Lower lobe of right lung (tissue), 2 donors: ENCODE measurements around the gene NLGN3. TPM values are rescaled to one million over a fixed set of nuclear protein-coding genes. Genes with fewer than 3 reads are reported as not detected.
A peak's percentile ranks its signal among the peaks of the same experiment; 100 is the strongest.

ENCODE experiments used
- ATAC-seq, 2 donors: fragments of 200-7000 bp; cut with Tn5 transposase; one replicate each; pipeline ENCODE4 v1.9.1; 2020 to 2022; ENCODE audit warnings: mild to moderate bottlenecking in 2 of 2, moderate library complexity in 2 of 2
- DNase-seq: peaks from one replicate; pipeline ENCODE4 v3.0.0-alpha.2; 2020
- H3K27ac ChIP-seq: fragments of 200-600 bp; one replicate; pipeline ENCODE4 v1.8.0; 2022
- H3K27me3 ChIP-seq: fragments of 200-600 bp; one replicate; pipeline ENCODE4 v1.8.0; 2022; ENCODE audit warnings: low read depth
- H3K36me3 ChIP-seq: fragments of 200-600 bp; one replicate; pipeline ENCODE4 v1.8.0; 2022; ENCODE audit warnings: mild to moderate bottlenecking
- H3K4me1 ChIP-seq: fragments of 200-600 bp; one replicate; pipeline ENCODE4 v1.8.0; 2022
- H3K4me3 ChIP-seq: fragments of 200-600 bp; one replicate; pipeline ENCODE4 v1.8.0; 2022; ENCODE audit warnings: mild to moderate bottlenecking
- H3K9me3 ChIP-seq: fragments of 200-600 bp; one replicate; pipeline ENCODE4 v1.8.0; 2022
- intact Hi-C: fragments of 100-400 bp; cut with DNase I; formaldehyde crosslinking; loops from one replicate; pipeline ENCODE4 v1.11.0; 2022
- total RNA-seq: library from RNA; stranded (reverse); fragmentation: NEBNext Ultra II Directional; extraction: Animal tissue kit (Norgen Biotek cat#: 25700); gene quantifications from one replicate; pipeline ENCODE4 v1.2.1, GENCODE V29; 2021
- TF ChIP-seq, protein P1 (sequence below): fragments of 200-600 bp; IDR thresholded peaks from one replicate; pipeline ENCODE4 v1.8.0; 2022; ENCODE audit warnings: antibody characterized with exemption, mild to moderate bottlenecking
- donor health status: DM: no; HTN: yes; CAD: no; lungs with severe emphysema.

The NLGN3 gene
- total RNA-seq, 1 donor from 2014 or later = 1.3 TPM

GRCh38 chrX:71098302-71098701 is 46.3 kb upstream of the NLGN3 start:
- H3K36me3 ChIP-seq = no peaks in the 10 kb centered on the region
- ATAC-seq (peak in 1 of 2 donors; percentile 60), DNase-seq (peak; percentile 67)
- no peak overlapping the region for H3K4me3 ChIP-seq
- H3K9me3 ChIP-seq = no peaks in the 10 kb centered on the region
- H3K4me1 ChIP-seq = peaks cover 10% of the 10 kb centered on the region
- no peak overlapping the region for H3K27ac ChIP-seq
- intact Hi-C loops = no loop called here
- no peaks in the 10 kb centered on the region for H3K27me3 ChIP-seq
- TF ChIP-seq, protein P1, sequence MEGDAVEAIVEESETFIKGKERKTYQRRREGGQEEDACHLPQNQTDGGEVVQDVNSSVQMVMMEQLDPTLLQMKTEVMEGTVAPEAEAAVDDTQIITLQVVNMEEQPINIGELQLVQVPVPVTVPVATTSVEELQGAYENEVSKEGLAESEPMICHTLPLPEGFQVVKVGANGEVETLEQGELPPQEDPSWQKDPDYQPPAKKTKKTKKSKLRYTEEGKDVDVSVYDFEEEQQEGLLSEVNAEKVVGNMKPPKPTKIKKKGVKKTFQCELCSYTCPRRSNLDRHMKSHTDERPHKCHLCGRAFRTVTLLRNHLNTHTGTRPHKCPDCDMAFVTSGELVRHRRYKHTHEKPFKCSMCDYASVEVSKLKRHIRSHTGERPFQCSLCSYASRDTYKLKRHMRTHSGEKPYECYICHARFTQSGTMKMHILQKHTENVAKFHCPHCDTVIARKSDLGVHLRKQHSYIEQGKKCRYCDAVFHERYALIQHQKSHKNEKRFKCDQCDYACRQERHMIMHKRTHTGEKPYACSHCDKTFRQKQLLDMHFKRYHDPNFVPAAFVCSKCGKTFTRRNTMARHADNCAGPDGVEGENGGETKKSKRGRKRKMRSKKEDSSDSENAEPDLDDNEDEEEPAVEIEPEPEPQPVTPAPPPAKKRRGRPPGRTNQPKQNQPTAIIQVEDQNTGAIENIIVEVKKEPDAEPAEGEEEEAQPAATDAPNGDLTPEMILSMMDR = peak; percentile 55

GRCh38 chrX:71098951-71099506 is 45.6 kb upstream of the NLGN3 start:
- H3K27ac ChIP-seq = no peak overlapping the region
- H3K27me3 ChIP-seq = no peaks in the 10 kb centered on the region
- intact Hi-C loops = no loop called here
- no peak for DNase-seq
- peaks cover 10% of the 10 kb centered on the region for H3K4me1 ChIP-seq
- H3K4me3 ChIP-seq = no peak overlapping the region
- TF ChIP-seq, protein P1 = no peak
- no peaks in the 10 kb centered on the region for H3K9me3 ChIP-seq
- no peaks in the 10 kb centered on the region for H3K36me3 ChIP-seq
- ATAC-seq = no peak

DNA sequence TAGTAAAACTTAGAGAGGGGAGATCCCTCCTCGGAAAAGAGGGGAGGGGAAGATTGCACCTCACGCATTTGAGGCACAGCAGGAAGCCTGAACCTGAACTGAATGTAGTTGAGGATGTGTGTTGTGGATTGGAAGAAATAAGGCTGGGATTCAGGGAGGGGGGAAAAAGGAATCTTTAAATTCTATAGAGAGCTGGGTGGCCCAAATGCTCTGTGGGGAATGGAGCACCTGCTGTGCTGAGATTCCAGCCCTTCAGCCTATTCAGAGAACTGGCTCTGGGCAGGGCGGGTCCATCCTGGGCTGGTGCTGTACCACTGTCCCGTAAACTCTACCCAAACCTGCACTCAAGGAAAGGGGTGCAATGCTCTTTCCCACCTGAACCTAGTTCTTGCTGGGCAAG is 44.9 kb upstream of the NLGN3 start:
- intact Hi-C loops = no loop called here
- Histone ChIP-seq H3K9me3 (no peaks in the 10 kb centered on the region), H3K27me3 (no peaks in the 10 kb centered on the region), H3K4me3 (no peak overlapping the region), H3K27ac (no peak overlapping the region), H3K36me3 (no peaks in the 10 kb centered on the region), H3K4me1 (peaks cover 10% of the 10 kb centered on the region)
- TF ChIP-seq, protein P1 = no peak
- no peak for ATAC-seq
- DNase-seq = no peak

GRCh38 chrX:71100581-71101505 is 43.8 kb upstream of the NLGN3 start:
- Histone ChIP-seq H3K36me3 (no peaks in the 10 kb centered on the region), H3K27me3 (no peaks in the 10 kb centered on the region), H3K9me3 (no peaks in the 10 kb centered on the region), H3K27ac (no peak overlapping the region), H3K4me3 (no peak overlapping the region), H3K4me1 (peaks cover 10% of the 10 kb centered on the region)
- no peak for DNase-seq
- TF ChIP-seq, protein P1 = no peak
- intact Hi-C loops = no loop called here
- ATAC-seq = no peak

DNA sequence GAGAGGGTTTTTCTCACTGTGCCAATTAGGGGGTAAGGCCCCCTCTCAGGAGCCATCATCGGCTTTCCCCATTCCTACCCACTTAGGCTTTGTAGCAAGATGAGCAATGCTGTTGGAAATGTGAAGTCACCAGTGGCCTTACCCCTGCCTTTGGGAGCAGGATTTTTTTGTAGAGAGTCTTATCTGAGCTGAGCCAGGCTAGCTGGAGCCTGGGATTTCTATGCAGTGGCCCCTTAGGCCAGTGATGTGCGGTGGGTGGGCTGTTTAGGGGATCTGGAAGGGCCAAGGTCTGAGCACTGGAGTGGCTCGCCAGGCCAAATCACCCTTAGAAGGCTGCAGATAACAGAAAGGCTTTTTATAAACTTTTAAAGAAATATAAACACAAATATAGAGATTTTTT is 42.3 kb upstream of the NLGN3 start:
- Histone ChIP-seq H3K36me3 (no peaks in the 10 kb centered on the region), H3K4me3 (no peak overlapping the region), H3K27ac (no peak overlapping the region), H3K4me1 (peaks cover 10% of the 10 kb centered on the region), H3K9me3 (no peaks in the 10 kb centered on the region), H3K27me3 (no peaks in the 10 kb centered on the region)
- intact Hi-C loops = no loop called here
- DNase-seq = no peak
- ATAC-seq = no peak
- TF ChIP-seq, protein P1 = no peak
